K562 (cell line): ENCODE data around the gene CRKL. TPM values are rescaled to one million over a fixed set of nuclear protein-coding genes. Genes with fewer than 3 reads are reported as not detected.

Experiments
- ARID4B ChIP-seq: sonication (generic); formaldehyde crosslinking; IDR thresholded peaks from 2 replicates; pipeline ENCODE4 v1.8.0; 2022; ENCODE audit warnings: mild to moderate bottlenecking, missing genetic modification reagents
- BHLHE40 ChIP-seq: IDR thresholded peaks from 2 replicates; pipeline ENCODE4 v1.6.1; 2011; ENCODE audit warnings: low read length, improper control_type of control experiment
- CHD2 ChIP-seq: IDR thresholded peaks from 2 replicates; pipeline ENCODE4 v1.6.1; 2011; ENCODE audit warnings: low read depth, low read length
- EP300 ChIP-seq: IDR thresholded peaks from 2 replicates; pipeline ENCODE4 v1.6.1; 2012; ENCODE audit warnings: low read length, improper control_type of control experiment
- ETV1 ChIP-seq: fragments of 450-650 bp; conservative IDR thresholded peaks from 2 replicates; pipeline ENCODE4 v1.6.1; 2016; ENCODE audit warnings: missing genetic modification characterization, control low read depth, low read depth, missing compliant biosample characterization
- HDAC6 ChIP-seq: IDR thresholded peaks from 2 replicates; pipeline ENCODE4 v1.6.1; 2012; ENCODE audit warnings: low read depth, mild to moderate bottlenecking, control low read depth, inconsistent platforms, low read length, moderate library complexity
- HINFP ChIP-seq: fragments of 450-650 bp; conservative IDR thresholded peaks from 2 replicates; pipeline ENCODE4 v1.6.1; 2016; ENCODE audit warnings: missing genetic modification characterization, low read depth, mild to moderate bottlenecking, control low read depth, missing compliant biosample characterization
- HNRNPK ChIP-seq: fragments of 200-400 bp; formaldehyde crosslinking; IDR thresholded peaks from one replicate; pipeline ENCODE4 v1.6.1; 2018; ENCODE audit warnings: mild to moderate bottlenecking, low read depth, low read length; ENCODE audit not compliant: poor library complexity, severe bottlenecking
- HNRNPL ChIP-seq: fragments of 200-400 bp; formaldehyde crosslinking; IDR thresholded peaks from 2 replicates; pipeline ENCODE4 v1.6.1; 2017; ENCODE audit warnings: low read depth, mild to moderate bottlenecking, low read length
- HNRNPLL ChIP-seq: fragments of 200-400 bp; formaldehyde crosslinking; IDR thresholded peaks from 2 replicates; pipeline ENCODE4 v1.6.1; 2017; ENCODE audit warnings: low read length, low read depth, mild to moderate bottlenecking; ENCODE audit not compliant: poor library complexity, severe bottlenecking
- HOXB6 ChIP-seq: fragments of 250-450 bp; sonication (Bioruptor Pico); IDR thresholded peaks from 2 replicates; pipeline ENCODE4 v1.5.1; 2022; ENCODE audit warnings: mild to moderate bottlenecking, borderline replicate concordance
- MAFF ChIP-seq: IDR thresholded peaks from 2 replicates; pipeline ENCODE4 v1.6.1; 2012; ENCODE audit warnings: low read length, improper control_type of control experiment
- POLR2AphosphoS2 ChIP-seq: IDR thresholded peaks from 2 replicates; pipeline ENCODE4 v1.6.1; 2012; ENCODE audit warnings: low read length, improper control_type of control experiment
- POLR3G ChIP-seq: IDR thresholded peaks from 2 replicates; pipeline ENCODE4 v1.6.1; 2011; ENCODE audit not compliant: insufficient read length, insufficient replicate concordance; ENCODE audit errors: extremely low read depth
- RFX5 ChIP-seq: IDR thresholded peaks from 2 replicates; pipeline ENCODE4 v1.6.1; 2011; ENCODE audit warnings: low read depth, mild to moderate bottlenecking, improper control_type of control experiment, low read length
- SPI1 ChIP-seq: IDR thresholded peaks from 2 replicates; pipeline ENCODE4 v1.6.1; 2011; ENCODE audit warnings: low read depth, low read length, control low read depth, borderline replicate concordance
- WHSC1 ChIP-seq: IDR thresholded peaks from one replicate; pipeline ENCODE4 v1.6.1; 2012; ENCODE audit warnings: low read length, control low read depth, inconsistent platforms
- ZNF224 ChIP-seq: sonication (generic); formaldehyde crosslinking; IDR thresholded peaks from 2 replicates; pipeline ENCODE4 v1.8.0; 2022; ENCODE audit warnings: mild to moderate bottlenecking, missing genetic modification reagents
- ZNF408 ChIP-seq: fragments of 250-450 bp; sonication (Bioruptor Pico); IDR thresholded peaks from 2 replicates; pipeline ENCODE4 v1.4.0; 2020; ENCODE audit warnings: low read depth, mild to moderate bottlenecking, moderate library complexity
- polyA plus RNA-seq, 8 experiments: library from polyadenylated mRNA; depleted of rRNA in 4 of 8; stranded (reverse) in 5 of 8; unstranded in 3 of 8; fragments of >200 nt; fragmentation: Nextera tagmentation in 2 of 8; fragmentation: Illumina TruSeq in 1 of 8; extraction: Ambion mirVana in 2 of 8; extraction: Trizol in 1 of 8; gene quantifications; 2 replicates each; pipeline versions ENCODE4 v1.2.1 to v1.2.3, GENCODE V29; 2011 to 2014; ENCODE audit warnings: inconsistent platforms in 1 of 8, missing spikeins in 1 of 8
- total RNA-seq, 7 experiments: library from RNA; depleted of rRNA in 6 of 7; stranded (reverse); fragments of >200 nt in 6 of 7; fragmentation: Illumina TruSeq in 2 of 7; extraction: Trizol in 2 of 7; gene quantifications; 2 replicates each; pipeline versions ENCODE4 v1.2.1 to v1.2.3, GENCODE V29; 2011 to 2021; ENCODE audit warnings: low replicate concordance in 1 of 7
- TF ChIP-seq, protein P1 (sequence below): fragments of 450-650 bp; IDR thresholded peaks from 2 replicates; pipeline ENCODE4 v1.6.1; 2016; ENCODE audit warnings: mild to moderate bottlenecking

Gene CRKL
- total and polyA plus RNA-seq, 9 of the 15 experiments (the other 6 are each of a cell fraction or from before 2014, with no cell fraction given), result 100 to 263 (median 124) TPM

DNA sequence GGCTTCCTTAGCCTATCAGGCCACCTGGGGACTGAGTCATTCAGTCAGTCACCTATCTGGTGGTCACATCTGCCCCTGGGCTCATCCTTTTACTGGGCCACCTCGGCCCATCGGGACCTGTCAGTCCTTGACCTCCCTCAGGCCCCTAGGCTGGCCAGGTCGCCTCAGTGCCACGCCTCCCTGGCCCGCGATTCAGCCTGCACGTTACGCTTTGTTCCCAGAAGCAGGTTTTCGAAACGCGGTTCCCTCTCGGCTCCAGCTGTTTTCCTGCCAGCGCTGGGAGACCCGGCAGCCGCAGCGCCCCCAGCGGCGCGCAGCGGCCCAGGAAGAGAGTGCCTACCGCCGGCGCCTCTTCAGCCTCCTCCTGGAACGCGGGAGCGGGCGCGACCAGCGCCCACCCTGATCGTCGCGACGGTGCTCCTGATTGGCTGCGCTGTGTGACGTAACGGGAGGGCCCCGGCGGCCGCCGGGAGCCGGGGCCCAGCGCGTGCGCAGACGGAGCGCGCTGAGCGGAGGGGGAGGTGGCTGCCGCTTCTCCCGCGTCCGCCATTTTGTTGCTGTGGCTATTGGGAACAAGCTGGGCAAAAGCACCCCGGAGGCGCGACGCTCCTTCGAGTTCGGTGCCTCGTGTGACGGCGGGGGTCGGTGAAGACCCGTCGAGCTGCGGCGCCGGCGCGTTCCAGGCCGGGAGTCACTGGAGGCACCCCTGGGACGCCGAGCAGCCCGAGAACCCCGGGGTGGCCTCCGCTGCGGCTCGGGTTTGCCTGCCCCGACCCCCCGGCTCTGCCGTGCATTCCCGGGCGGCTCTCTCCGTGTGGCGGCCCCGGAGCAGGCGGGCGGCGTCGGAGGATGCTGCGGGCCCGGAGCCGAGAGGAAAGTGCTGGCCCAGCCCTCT is at the start of gene CRKL (continued):
- TF ChIP-seq ARID4B (CRISPR knock-in tag) (no peak), HDAC6 (peak; percentile 85; the same call in 1 of the 2 replicates), ZNF224 (CRISPR knock-in tag) (no peak), ZNF408 (CRISPR knock-in tag) (no peak), HNRNPK (peak; percentile 100), WHSC1 (peak; percentile 78), ETV1 (no peak), HNRNPL (peak; percentile 100), BHLHE40 (peak; percentile 96), MAFF (peak; percentile 49; the same call in 1 of the 2 replicates), SPI1 (peak; percentile 65), RFX5 (peak; percentile 82), POLR2AphosphoS2 (peak; percentile 94; the same call in 1 of the 2 replicates), POLR3G (no peak), EP300 (peak; percentile 88), HINFP (tag) (no peak), CHD2 (peak; percentile 75), HNRNPLL (peak; percentile 98), HOXB6 (CRISPR knock-in tag) (no peak)
- TF ChIP-seq, protein P1, sequence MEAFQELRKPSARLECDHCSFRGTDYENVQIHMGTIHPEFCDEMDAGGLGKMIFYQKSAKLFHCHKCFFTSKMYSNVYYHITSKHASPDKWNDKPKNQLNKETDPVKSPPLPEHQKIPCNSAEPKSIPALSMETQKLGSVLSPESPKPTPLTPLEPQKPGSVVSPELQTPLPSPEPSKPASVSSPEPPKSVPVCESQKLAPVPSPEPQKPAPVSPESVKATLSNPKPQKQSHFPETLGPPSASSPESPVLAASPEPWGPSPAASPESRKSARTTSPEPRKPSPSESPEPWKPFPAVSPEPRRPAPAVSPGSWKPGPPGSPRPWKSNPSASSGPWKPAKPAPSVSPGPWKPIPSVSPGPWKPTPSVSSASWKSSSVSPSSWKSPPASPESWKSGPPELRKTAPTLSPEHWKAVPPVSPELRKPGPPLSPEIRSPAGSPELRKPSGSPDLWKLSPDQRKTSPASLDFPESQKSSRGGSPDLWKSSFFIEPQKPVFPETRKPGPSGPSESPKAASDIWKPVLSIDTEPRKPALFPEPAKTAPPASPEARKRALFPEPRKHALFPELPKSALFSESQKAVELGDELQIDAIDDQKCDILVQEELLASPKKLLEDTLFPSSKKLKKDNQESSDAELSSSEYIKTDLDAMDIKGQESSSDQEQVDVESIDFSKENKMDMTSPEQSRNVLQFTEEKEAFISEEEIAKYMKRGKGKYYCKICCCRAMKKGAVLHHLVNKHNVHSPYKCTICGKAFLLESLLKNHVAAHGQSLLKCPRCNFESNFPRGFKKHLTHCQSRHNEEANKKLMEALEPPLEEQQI, result no peak
